ENCODE data around the gene RAP2B.

Gene RAP2B

DNA sequence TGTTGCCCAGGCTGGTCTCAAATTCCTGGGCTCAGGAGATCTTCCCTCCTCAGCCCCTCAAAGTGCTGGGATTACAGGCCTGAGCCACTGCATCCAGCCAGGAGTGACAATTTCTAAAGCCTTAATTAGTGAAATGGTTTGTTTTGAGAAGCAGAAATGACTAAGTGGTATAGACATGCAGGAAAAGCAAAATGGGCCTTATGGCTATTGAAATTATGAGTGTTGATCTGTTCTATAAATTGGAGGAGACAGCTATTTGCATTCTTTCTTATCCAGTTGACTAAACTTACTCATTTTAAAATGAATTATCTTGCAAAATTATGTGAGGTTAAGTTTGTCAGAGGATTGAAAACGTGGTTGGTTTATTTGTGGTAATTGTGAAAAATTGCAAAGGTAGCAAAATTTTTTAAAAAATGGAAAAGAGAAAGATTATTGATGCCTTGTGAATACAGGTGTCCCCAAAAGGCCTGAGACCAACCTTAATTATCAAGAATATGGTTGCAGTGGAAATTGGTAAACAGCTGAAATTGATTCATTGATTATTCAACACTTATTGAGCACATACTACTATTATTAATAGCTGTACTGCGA is 7.9 kb downstream of the RAP2B start:
- no peak overlapping the region for H3K4me3 ChIP-seq (ENCODE audit: low read depth, low read length)
- DNase-seq (ENCODE audit: low read depth), result no peak
- TF ChIP-seq, protein P1, sequence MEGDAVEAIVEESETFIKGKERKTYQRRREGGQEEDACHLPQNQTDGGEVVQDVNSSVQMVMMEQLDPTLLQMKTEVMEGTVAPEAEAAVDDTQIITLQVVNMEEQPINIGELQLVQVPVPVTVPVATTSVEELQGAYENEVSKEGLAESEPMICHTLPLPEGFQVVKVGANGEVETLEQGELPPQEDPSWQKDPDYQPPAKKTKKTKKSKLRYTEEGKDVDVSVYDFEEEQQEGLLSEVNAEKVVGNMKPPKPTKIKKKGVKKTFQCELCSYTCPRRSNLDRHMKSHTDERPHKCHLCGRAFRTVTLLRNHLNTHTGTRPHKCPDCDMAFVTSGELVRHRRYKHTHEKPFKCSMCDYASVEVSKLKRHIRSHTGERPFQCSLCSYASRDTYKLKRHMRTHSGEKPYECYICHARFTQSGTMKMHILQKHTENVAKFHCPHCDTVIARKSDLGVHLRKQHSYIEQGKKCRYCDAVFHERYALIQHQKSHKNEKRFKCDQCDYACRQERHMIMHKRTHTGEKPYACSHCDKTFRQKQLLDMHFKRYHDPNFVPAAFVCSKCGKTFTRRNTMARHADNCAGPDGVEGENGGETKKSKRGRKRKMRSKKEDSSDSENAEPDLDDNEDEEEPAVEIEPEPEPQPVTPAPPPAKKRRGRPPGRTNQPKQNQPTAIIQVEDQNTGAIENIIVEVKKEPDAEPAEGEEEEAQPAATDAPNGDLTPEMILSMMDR (IDR thresholded peaks at IDR 0.05; ENCODE audit: low read depth, low read length), result no peak
- TF ChIP-seq MAX (IDR thresholded peaks at IDR 0.05; ENCODE audit: low read depth, low read length), result no peak
- no peak for TF ChIP-seq POLR2A (IDR thresholded peaks at IDR 0.05; ENCODE audit: extremely low read depth, insufficient read length)
- no peak for TF ChIP-seq MYC (IDR thresholded peaks at IDR 0.05; ENCODE audit: low read depth, low read length)

- DNase-seq (ENCODE audit: low read depth), result no peak
- H3K4me3 ChIP-seq (ENCODE audit: low read depth, low read length), result no peak overlapping the region
- TF ChIP-seq POLR2A (IDR thresholded peaks at IDR 0.05; ENCODE audit: extremely low read depth, insufficient read length), result no peak
- TF ChIP-seq MYC (IDR thresholded peaks at IDR 0.05; ENCODE audit: low read depth, low read length), result no peak
- no peak for TF ChIP-seq MAX (IDR thresholded peaks at IDR 0.05; ENCODE audit: low read depth, low read length)
- TF ChIP-seq, protein P1 (IDR thresholded peaks at IDR 0.05; ENCODE audit: low read depth, low read length), result no peak
Observed at GRCh38 chr3:153171256-153171655, 9.2 kb downstream of the RAP2B start.

DNA sequence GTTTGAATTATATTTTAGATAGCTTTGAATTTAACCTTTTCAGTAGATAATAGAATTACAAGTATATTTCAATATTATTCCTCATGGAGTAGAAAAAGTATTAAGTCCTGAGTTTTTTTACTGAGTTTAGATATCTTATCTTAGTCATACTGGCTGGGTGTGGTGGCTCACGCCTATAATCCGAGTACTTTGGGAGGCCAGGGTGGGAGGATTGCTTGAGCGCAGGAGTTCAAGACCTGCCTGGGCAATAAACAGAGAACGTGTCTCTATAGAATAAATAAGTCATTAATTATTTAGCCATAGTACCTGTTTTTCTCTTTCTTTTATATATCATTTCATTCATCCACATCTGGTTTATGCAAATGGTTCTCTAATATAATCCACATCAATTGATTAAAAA is 9.9 kb downstream of the RAP2B start:
- DNase-seq (ENCODE audit: low read depth), result no peak
- TF ChIP-seq POLR2A (IDR thresholded peaks at IDR 0.05; ENCODE audit: extremely low read depth, insufficient read length) (no peak), MAX (IDR thresholded peaks at IDR 0.05; ENCODE audit: low read depth, low read length) (no peak), MYC (IDR thresholded peaks at IDR 0.05; ENCODE audit: low read depth, low read length) (no peak)
- TF ChIP-seq, protein P1 (IDR thresholded peaks at IDR 0.05; ENCODE audit: low read depth, low read length), result no peak
- H3K4me3 ChIP-seq (ENCODE audit: low read depth, low read length), result no peak overlapping the region

GRCh38 chr3:153172796-153173757 is 11.1 kb downstream of the RAP2B start:
- TF ChIP-seq MYC (IDR thresholded peaks at IDR 0.05; ENCODE audit: low read depth, low read length), result no peak
- TF ChIP-seq MAX (IDR thresholded peaks at IDR 0.05; ENCODE audit: low read depth, low read length), result no peak
- TF ChIP-seq, protein P1 (IDR thresholded peaks at IDR 0.05; ENCODE audit: low read depth, low read length), result no peak
- no peak for TF ChIP-seq POLR2A (IDR thresholded peaks at IDR 0.05; ENCODE audit: extremely low read depth, insufficient read length)
- no peak overlapping the region for H3K4me3 ChIP-seq (ENCODE audit: low read depth, low read length)
- DNase-seq (ENCODE audit: low read depth), result no peak

DNA sequence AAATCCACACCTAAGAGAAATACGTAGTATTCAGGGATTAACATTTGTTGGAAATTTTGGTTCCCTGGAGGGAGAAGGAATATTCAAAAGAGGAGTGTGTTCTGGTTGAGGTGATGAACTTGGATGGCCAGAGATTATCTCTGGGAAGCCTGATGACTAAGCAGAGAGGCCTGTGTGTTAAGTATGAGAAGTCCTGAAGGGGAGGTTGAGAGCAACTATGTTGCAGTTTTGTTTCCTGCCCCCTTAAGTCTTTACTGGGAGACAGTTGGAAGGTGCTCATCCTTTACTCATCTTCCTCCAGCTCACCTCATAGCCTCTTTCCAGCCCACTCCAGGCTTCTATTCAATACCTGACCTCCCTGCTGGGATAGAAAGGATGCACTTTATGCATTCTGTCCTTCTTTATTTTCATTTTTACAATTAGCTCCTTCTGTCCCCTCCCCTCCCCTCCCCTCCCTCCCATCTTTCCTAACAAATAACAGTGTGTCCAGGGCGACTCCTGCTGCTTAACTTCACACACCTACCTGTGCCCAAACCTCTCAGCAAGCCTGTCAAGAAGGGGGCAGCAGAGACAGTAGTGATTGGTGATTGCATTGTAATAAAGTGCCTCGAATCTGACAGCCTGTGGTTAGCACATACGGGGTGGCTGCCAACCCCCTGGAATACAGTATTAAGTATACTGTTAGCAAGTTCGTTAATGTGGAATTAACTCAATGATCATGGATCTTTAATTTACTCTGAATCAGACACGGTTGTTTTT is 11.9 kb downstream of the RAP2B start:
- TF ChIP-seq MAX (IDR thresholded peaks at IDR 0.05; ENCODE audit: low read depth, low read length), result no peak
- TF ChIP-seq POLR2A (IDR thresholded peaks at IDR 0.05; ENCODE audit: extremely low read depth, insufficient read length), result no peak
- TF ChIP-seq MYC (IDR thresholded peaks at IDR 0.05; ENCODE audit: low read depth, low read length), result no peak
- TF ChIP-seq, protein P1 (IDR thresholded peaks at IDR 0.05; ENCODE audit: low read depth, low read length), result no peak
- DNase-seq (ENCODE audit: low read depth), result no peak
- H3K4me3 ChIP-seq (ENCODE audit: low read depth, low read length), result no peak overlapping the region
